ENCODE measurements around the gene TMC2.
"Not testable (repeated sequence)": the region's sequence is repeated elsewhere in the genome, so short reads cannot be mapped to it uniquely, and the experiment has no call there.

The TMC2 gene
- 0 to 4.5 (median 0) reads per million in 17 experiments for total RNA-seq

GRCh38 chr20:2536560-2536986, at the start of gene TMC2:
TMC2 (plus strand) TSS chr20:2536573; CDS start chr20:2536622, 49 bp downstream.
- no peak for DNase-seq

DNA sequence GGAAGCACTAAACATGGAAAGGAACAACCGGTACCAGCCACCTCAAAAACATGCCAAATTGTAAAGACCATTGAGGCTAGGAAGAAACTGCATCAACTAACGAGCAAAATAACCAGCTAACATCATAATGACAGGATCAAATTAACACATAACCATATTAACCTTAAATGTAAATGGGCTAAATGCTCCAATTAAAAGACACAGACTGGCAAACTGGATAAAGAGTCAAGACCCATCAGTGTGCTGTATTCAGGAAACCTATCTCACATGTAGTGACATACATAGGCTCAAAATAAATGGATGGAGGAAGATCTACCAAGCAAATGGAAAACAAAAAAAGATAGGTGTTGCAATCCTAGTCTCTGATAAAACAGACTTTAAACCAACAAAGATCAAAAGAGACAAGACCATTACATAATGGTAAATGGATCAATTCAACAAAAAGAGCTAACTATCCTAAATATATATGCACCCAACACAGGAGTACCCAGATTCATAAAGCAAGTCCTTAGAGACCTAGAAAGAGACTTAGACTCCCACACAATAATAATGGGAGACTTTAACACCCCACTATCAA, 33.5 kb upstream of the TMC2 start:
- DNase-seq: not testable (repeated sequence)

GRCh38 chr20:2504803-2505202, 31.6 kb upstream of the TMC2 start:
- DNase-seq: not testable (repeated sequence)

- not testable (repeated sequence) for DNase-seq
These were observed 29.9 kb upstream of the TMC2 start for GRCh38 chr20:2506426-2506825.

DNA sequence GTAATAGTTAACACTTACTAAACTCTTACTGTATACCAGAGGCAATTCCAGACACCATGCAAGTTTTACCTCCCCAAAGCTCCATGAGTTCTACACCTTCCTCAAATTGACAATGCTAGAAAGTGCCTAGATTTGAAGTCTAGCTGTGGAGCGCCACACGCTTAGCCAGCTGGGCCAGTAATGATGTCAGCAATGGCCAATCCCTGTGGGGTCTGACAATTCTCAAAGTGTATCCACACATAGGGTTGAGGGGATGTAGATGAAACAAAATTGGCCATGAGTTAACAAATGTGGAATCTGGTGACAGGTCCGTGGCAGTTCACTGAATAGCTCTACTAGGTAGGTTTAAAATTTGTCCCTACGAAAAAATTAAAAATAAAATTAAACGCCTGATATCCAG, 28.9 kb upstream of the TMC2 start:
- DNase-seq: no peak

- DNase-seq: peak in 1 of 4 experiments; percentile 21
These were observed 28.3 kb upstream of the TMC2 start for GRCh38 chr20:2507875-2508630.

DNA sequence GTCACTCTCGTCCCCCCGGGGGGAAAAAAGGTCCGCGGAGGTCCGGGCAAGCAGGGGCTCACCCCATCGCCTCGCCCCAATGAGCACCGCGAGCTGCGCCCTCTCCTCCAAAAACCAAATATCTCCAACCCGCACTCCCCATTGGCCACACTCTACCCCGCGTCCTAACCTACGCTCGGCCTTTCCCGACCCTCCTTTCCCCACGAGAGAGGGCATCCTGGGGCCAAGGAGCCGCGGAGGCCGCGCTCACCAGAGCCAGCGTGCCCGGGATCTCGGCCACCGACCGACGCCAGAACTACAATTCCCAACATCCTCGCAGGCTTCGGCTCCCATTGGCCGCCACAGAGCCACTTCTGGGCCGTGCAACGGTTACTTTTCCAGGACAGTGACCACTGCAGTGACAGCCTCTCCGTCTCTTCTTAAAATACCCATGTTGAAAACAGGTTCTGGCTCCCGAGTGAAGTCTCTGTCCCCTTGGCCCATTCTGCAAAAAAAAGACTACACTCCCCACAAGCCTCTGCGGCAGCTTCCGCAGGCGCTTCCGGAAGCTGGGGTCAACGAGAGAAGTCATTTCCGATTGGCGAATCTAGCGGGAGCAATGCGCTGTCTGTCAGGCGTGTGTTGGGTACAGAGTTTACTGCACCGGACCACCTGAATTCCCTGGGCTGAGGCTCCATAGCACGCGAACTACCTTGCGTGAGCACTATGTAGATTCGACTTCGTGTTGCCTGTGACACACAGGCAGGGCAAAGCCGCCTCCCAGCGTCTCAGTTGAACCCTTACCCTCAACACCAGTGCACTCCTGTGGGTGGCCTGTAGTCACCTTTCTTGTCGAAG, 27.5 kb upstream of the TMC2 start, which contains the start of gene ZNF343:
TSS of gene ZNF343 (minus strand) at position 285 of the 837 bp plus-strand sequence. CDS start 15,020 bp downstream, outside the sequence.
- peak; percentile 85 to 91 (median 89) for DNase-seq

DNA sequence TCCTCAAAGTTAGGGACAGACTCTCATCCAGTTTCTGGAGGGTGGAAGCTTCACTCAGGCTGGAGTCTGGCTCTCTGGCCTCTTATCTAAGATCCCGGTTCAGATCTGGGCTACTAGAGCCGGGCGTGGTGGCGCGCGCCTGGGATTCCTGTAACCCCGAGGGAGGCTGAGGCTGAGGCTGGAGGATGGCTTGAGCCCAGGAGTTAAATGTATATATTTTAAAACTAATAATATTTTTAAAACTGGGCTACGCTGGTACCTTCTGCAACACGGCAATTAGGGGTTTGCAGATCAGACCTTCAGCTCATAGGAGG, 26.9 kb upstream of the TMC2 start:
- DNase-seq: no peak

DNA sequence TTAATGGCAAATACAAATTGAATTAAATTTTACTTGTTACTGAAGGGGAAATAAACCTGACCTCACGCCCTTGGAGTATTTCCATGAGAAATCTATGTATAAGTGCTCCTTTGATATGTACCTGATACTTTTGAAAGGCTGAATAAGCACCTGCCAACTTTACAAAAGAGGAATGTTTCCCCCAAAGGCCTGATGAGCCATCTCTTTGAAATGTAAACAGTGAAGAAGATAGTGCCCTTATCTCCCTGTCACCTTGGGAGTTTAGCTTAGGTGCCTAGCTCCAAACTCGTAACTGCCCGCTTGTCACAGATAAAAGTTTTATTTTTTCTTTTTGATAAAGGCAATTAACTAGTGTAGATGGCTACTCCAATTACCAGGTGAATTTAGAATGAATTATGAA, 26.6 kb upstream of the TMC2 start:
- no peak for DNase-seq

DNA sequence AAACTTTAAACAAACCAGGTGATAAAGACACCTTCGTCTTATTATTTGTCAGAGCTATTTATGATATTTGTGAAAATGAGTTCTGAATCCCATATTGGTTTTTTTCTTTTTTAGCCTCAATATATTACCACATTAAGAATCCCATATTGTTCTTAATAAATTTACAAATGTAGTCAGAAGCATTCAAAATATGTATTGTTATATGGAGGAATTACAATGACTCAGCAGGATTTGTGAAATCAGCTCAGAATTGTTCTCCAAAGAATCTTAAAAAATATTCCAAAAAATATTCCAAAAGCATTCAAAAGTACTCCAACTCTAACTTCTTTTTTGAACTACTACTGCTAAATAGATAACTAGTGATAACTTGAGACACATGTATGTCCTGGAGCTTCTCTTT, 21.2 kb upstream of the TMC2 start:
- DNase-seq: no peak

- DNase-seq: no peak
These were observed 20.0 kb upstream of the TMC2 start for GRCh38 chr20:2516399-2516798.

DNA sequence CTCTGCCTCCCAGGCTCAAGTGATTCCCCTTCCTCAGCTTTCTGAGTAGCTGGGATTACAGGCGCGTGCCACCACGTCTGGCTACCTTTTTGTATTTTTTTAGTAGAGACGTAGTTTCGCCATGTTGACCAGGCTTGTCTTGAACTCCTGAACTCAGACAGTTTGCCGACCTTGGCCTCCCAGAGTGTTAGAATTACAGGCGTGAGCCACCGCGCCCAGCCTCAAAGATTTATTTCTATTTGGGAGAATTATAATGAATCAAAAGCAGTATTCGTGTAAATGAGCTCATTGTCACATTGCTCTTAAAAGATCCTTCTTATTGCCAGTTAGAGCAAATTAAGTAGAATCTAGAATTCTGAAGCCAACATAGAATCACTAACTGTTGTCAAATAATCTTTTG, 18.3 kb upstream of the TMC2 start:
- no peak for DNase-seq

- DNase-seq: no peak
These were observed 17.8 kb upstream of the TMC2 start for GRCh38 chr20:2518558-2518957.

- DNase-seq: no peak
These were observed 17.1 kb upstream of the TMC2 start for GRCh38 chr20:2519115-2519809.

DNA sequence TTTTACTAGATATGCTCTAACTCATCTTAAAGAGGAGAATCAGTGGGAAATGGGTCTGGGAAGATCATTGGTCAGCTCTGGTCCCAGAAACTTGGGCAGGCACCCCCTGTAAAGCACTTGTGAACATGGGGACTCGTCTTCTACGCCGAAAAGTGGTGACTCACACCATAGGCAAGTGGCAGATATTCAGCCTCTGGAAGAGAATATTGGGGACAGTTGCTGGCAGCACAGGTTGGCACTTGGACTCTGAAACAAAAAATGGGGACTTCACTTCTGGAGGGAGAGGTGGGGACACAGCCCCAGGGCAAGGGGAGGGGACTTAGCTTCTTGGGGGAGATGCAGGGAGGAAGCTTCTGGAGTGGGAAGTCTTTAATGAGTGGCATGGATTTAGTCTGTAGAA, 15.8 kb upstream of the TMC2 start:
- no peak for DNase-seq

GRCh38 chr20:2521369-2522305, 14.7 kb upstream of the TMC2 start:
- DNase-seq: peak; percentile 54 to 76 (median 62)

DNA sequence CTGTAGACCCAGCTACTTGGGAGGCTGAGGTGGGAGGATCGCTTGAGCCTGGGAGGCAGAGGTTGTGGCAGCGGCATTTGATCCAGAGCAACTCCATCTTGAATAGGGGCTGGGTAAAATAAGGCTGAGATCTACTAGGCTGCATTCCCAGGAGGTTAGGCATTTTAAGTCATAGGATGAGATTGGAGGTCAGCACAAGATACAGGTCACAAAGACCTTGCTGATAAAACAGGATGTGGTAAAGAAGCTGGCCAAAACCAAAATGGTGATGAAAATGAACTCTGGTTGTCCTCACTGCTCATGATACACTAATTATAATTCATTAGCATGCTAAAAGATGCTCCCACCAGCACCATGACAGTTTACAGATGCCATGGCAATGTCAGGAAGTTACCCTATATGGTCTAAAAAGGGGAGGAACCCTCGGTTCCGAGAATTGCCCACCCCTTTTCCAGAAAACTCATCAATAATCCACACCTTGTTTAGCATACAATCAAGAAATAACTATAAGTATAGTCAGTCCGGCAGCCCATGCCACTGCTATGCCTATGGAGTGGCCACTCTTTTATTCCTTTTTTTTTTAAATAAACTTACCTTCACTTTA, 13.4 kb upstream of the TMC2 start:
- DNase-seq: not testable (repeated sequence)

DNA sequence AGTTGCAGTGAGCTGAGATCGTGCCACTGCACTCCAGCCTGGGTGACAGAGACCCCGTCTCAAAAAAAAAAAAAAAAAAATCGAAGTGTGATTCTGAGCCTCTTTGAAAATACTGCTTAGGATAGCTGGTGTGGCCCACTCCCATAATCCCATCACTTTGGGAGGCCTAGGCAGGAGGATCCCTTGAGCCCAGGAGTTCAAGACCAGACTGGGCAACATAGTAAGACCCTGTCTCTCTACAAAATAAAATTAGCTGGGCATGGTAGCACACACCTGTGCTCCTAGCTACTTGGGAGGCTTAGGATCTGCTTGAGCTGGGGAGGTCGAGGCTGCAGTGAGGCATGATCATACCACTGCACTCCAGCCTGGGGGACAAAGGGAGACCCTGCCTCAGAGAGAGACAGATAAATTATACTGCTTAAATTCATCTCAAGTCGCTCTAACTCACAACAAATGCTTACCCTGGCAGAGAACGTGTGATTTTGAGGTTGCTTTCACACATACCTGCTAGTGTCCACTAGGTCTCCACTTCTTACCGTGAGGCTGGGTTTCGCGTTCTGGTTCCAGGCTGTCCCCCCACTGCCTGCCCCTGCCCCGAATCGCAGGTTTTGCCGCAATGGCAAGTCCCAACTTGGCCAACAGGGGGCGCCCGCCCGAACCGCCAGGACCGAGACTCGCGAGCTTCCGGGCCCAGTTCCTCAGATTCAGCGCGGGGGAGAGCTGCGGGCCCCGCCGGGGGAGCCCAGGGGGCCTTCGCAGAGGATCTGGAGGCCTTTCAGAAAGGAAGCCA, 12.3 kb upstream of the TMC2 start:
- DNase-seq: peak; percentile 83 to 93 (median 90)

DNA sequence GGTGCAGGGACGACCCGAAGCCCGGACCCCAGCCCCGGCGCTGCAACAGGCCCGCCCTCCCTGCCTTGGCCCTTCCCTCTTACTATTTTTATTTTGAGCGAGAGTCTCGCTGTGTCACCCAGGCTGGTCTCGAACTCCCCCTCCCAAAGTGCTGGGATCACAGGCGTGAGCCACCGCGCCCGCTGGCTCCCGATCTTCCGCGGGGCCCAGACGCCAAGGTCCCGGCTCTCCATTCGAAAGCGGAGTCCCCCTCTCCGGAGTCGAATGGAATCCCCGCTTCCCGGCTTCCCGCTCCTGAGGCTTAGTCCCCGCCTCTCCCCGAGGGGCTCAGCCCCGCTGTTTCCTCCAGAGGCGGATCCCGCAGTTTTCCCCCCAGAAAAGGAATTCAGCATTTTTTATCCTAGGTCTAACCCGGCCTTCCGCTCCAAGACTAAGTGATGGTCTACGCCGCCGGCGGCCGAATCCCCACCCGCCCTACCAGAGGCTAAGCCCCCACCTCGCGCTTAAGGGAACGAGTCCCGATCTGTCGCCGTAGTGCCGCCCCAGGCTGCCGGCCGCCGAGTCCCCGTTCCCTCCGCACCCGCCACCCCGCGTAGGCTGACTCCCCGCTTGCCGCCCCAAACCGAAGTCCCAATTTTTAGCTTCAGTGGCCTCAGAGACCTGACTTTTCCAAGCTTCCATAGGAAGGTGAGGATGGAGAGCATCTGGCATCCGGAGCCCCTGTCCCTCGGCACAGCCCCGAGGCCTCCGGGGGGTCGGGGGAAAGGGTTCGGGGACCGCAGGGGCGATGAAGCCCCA, 11.5 kb upstream of the TMC2 start:
- peak in 3 of 4 experiments; percentile 33 to 57 (median 46) for DNase-seq

Measured in suppressor macrophage (primary cell).